Stomach (tissue), 9 donors: ENCODE measurements around the gene MASTL. TPM values are rescaled to one million over a fixed set of nuclear protein-coding genes. Genes with fewer than 3 reads are reported as not detected.

ENCODE experiments used
- DNase-seq, 2 donors: peaks; one replicate each; pipeline versions ENCODE4 v3.0.0 to v3.0.0-alpha.2; 2013 to 2019
- H3K27ac ChIP-seq, 5 donors: fragments of 200-600 bp in 4 of 5; sonication (generic) in 4 of 5; one replicate each; pipeline ENCODE4 v1.5.1; 2013 to 2019; ENCODE audit warnings: mild to moderate bottlenecking in 1 of 5, moderate library complexity in 1 of 5
- H3K27me3 ChIP-seq, 3 donors: fragments of 200-600 bp; sonication (generic); one replicate each; pipeline ENCODE4 v1.5.1; 2017 to 2019; ENCODE audit warnings: mixed run types in 1 of 3
- H3K36me3 ChIP-seq, 4 donors: fragments of 200-600 bp; sonication (generic); 1 replicate in 3 of 4; 2 replicates in 1 of 4; pipeline ENCODE4 v1.5.1; 2016 to 2019
- H3K4me1 ChIP-seq, 4 donors: fragments of 200-600 bp; sonication (generic); one replicate each; pipeline ENCODE4 v1.5.1; 2016 to 2019
- H3K4me3 ChIP-seq, 4 donors: fragments of 200-600 bp; sonication (generic) in 3 of 4; one replicate each; pipeline ENCODE4 v1.5.1; 2016 to 2019; ENCODE audit warnings: mild to moderate bottlenecking in 1 of 4
- H3K9me3 ChIP-seq, 4 donors: fragments of 200-600 bp; sonication (generic); one replicate each; pipeline ENCODE4 v1.5.1; 2016 to 2019
- EP300 ChIP-seq: sonication (generic); formaldehyde crosslinking; IDR thresholded peaks from one replicate; pipeline ENCODE4 v1.6.1; 2017; ENCODE audit warnings: antibody characterized with exemption
- POLR2A ChIP-seq, 4 donors: fragments of 450-650 bp; IDR thresholded peaks; one replicate each; pipeline ENCODE4 v1.6.1; 2016; ENCODE audit warnings: antibody characterized with exemption in 4 of 4, control low read depth in 2 of 4, mild to moderate bottlenecking in 1 of 4, moderate library complexity in 1 of 4
- POLR2AphosphoS5 ChIP-seq, 3 donors: sonication (generic); formaldehyde crosslinking; IDR thresholded peaks; one replicate each; pipeline ENCODE4 v1.6.1; 2016; ENCODE audit warnings: antibody characterized with exemption in 3 of 3
- WGBS, 5 donors: extraction: QIAGEN DNeasy Blood & Tissue Kit in 3 of 5; methylation state at CpG; one replicate each; pipeline versions ENCODE4 v1.1.5 to v1.1.7; 2013 to 2018; 5-methylcytosine and 5-hydroxymethylcytosine counted together
- intact Hi-C: fragments of 100-400 bp; cut with DNase I; formaldehyde crosslinking; loops from one replicate; pipeline ENCODE4 v1.15.1; 2023; ENCODE audit warnings: low total_unique reads
- polyA plus RNA-seq, 3 donors: library from polyadenylated mRNA; stranded (reverse); fragments of 200-250 nt; gene quantifications; one replicate each; pipeline ENCODE4 v1.2.3, GENCODE V29; 2013
- total RNA-seq, 5 donors: library from RNA; depleted of rRNA; stranded (reverse); fragments of >200 nt; gene quantifications; one replicate each; pipeline versions ENCODE4 v1.1.0 to v1.2.3, GENCODE V29; 2014 to 2016
- TF ChIP-seq, protein P1 (sequence below), 7 experiments: fragments of 450-650 bp in 4 of 7; fragments of 200-600 bp in 3 of 7; sonication (generic) in 3 of 7; IDR thresholded peaks; one replicate each; pipeline ENCODE4 v1.5.1; 2016 to 2019; ENCODE audit warnings: antibody characterized with exemption in 7 of 7, control low read depth in 2 of 7, mild to moderate bottlenecking in 1 of 7
- donor health status: healthy with polysubstance abuse.
- donor health status: Bipolar disorder and iron deficiency.
- donor health status: healthy.

Gene MASTL
- total and polyA plus RNA-seq, 8 donors = 2.9 to 16.7 (median 5.4) TPM

DNA sequence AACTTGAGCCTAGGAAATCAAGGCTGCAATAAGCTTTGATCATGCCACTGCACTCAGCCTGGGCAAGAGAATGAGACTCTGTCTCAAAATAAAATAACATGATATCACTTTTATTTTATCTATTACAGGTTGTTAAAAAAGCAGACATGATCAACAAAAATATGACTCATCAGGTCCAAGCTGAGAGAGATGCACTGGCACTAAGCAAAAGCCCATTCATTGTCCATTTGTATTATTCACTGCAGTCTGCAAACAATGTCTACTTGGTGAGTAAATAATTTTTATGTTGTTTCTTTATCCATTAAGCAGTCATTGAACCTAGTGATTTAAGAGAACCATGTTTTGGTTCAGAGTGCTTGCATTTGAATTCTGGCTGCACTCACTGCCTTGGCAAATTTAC is 3.3 kb downstream of the MASTL start:
- Histone ChIP-seq H3K36me3 (peaks cover 36 to 50% (median 47%) of the 10 kb centered on the region in 4 donors), H3K27me3 (no peaks in the 10 kb centered on the region), H3K4me3 (no peak overlapping the region), H3K27ac (no peak overlapping the region), H3K9me3 (no peaks in the 10 kb centered on the region), H3K4me1 (peaks cover 0 to 31% (median 20%) of the 10 kb centered on the region in 4 donors)
- intact Hi-C loops = no loop called here
- DNase-seq = no peak
- TF ChIP-seq POLR2AphosphoS5 (IDR thresholded peaks at IDR 0.05) (no peak), POLR2A (IDR thresholded peaks at IDR 0.05) (no peak), EP300 (no peak)
- TF ChIP-seq, protein P1, sequence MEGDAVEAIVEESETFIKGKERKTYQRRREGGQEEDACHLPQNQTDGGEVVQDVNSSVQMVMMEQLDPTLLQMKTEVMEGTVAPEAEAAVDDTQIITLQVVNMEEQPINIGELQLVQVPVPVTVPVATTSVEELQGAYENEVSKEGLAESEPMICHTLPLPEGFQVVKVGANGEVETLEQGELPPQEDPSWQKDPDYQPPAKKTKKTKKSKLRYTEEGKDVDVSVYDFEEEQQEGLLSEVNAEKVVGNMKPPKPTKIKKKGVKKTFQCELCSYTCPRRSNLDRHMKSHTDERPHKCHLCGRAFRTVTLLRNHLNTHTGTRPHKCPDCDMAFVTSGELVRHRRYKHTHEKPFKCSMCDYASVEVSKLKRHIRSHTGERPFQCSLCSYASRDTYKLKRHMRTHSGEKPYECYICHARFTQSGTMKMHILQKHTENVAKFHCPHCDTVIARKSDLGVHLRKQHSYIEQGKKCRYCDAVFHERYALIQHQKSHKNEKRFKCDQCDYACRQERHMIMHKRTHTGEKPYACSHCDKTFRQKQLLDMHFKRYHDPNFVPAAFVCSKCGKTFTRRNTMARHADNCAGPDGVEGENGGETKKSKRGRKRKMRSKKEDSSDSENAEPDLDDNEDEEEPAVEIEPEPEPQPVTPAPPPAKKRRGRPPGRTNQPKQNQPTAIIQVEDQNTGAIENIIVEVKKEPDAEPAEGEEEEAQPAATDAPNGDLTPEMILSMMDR (IDR thresholded peaks at IDR 0.05) = no peak

DNA sequence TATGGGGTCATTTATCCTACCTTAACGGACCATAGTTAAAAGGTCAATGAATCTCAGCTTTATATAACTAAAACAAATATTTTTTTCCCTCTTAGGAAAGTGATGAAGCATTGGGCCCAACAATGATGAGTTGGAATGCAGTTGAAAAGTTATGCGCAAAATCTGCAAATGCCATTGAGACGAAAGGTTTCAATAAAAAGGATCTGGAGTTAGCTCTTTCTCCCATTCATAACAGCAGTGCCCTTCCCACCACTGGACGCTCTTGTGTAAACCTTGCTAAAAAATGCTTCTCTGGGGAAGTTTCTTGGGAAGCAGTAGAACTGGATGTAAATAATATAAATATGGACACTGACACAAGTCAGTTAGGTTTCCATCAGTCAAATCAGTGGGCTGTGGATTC is 14.7 kb downstream of the MASTL start:
- DNase-seq = no peak
- intact Hi-C loops = no loop called here
- Histone ChIP-seq H3K36me3 (peaks cover 32 to 87% (median 75%) of the 10 kb centered on the region in 4 donors), H3K9me3 (no peaks in the 10 kb centered on the region), H3K27ac (no peak overlapping the region), H3K4me3 (no peak overlapping the region), H3K27me3 (no peaks in the 10 kb centered on the region), H3K4me1 (no peaks in the 10 kb centered on the region)
- TF ChIP-seq POLR2AphosphoS5 (IDR thresholded peaks at IDR 0.05) = no peak
- WGBS, 5 donors = 87 to 95% (median 91%) methylated on average over 4 of the region's 4 CpGs

DNA sequence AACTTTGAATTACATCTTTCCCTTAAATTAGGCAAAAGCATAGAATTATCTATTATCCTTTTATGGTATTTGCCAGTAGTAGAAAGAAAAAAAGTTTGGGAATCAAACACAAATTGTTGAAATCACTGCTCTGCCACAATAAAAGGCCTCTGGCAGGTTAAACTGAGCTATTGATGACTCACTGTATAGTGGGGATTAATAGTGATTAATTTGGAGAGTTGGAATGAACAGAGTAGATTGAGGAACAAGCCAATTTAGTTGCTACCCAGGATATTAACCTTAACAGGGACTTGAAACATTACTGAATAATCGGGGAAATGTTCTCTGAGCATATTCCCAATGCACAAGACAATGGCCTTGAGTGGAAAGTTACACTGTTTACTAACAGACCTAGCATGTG is 33.1 kb downstream of the MASTL start:
- no peaks in the 10 kb centered on the region for H3K9me3 ChIP-seq
- no peak for DNase-seq
- H3K4me1 ChIP-seq = no peaks in the 10 kb centered on the region
- peaks cover 3 to 46% (median 39%) of the 10 kb centered on the region in 4 donors for H3K36me3 ChIP-seq
- intact Hi-C loops = no loop called here
- H3K4me3 ChIP-seq = no peak overlapping the region
- WGBS, 5 donors = 83 to 97% (median 88%) methylated on average over 1 of the region's 1 CpG
- no peak for TF ChIP-seq EP300
- no peak for TF ChIP-seq POLR2AphosphoS5 (IDR thresholded peaks at IDR 0.05)
- TF ChIP-seq POLR2A (IDR thresholded peaks at IDR 0.05) = no peak
- TF ChIP-seq, protein P1 (IDR thresholded peaks at IDR 0.05) = no peak
- no peaks in the 10 kb centered on the region for H3K27me3 ChIP-seq
- H3K27ac ChIP-seq = no peak overlapping the region

DNA sequence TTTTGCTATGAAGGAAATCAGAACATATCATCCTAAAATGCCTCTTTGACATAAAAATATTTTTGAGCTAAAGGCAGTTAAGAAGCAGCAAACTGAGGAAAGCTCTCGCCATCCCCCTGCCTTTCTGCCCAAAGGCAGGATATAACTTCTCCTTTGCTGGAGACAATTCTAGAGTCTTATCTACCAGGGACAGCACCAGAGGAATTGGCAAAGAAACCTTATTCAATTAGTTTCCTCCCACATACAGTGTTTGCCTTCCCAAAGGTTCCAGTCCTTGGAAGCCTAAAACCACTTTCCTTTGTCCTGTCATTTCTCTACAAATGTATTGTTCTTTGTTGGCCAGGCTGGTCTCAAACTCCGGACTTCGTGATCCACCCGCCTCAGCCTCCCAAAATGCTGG is 33.7 kb downstream of the MASTL start:
- no peak overlapping the region for H3K27ac ChIP-seq
- H3K4me3 ChIP-seq = no peak overlapping the region
- H3K36me3 ChIP-seq = peaks cover 3 to 40% (median 32%) of the 10 kb centered on the region in 4 donors
- no peaks in the 10 kb centered on the region for H3K4me1 ChIP-seq
- DNase-seq = no peak
- no peaks in the 10 kb centered on the region for H3K27me3 ChIP-seq
- intact Hi-C loops = no loop called here
- TF ChIP-seq POLR2A (IDR thresholded peaks at IDR 0.05) (no peak), POLR2AphosphoS5 (IDR thresholded peaks at IDR 0.05) (no peak), EP300 (no peak)
- TF ChIP-seq, protein P1 (IDR thresholded peaks at IDR 0.05) = no peak
- H3K9me3 ChIP-seq = no peaks in the 10 kb centered on the region
- WGBS, 5 donors = 91 to 100% (median 96%) methylated on average over 4 of the region's 4 CpGs

DNA sequence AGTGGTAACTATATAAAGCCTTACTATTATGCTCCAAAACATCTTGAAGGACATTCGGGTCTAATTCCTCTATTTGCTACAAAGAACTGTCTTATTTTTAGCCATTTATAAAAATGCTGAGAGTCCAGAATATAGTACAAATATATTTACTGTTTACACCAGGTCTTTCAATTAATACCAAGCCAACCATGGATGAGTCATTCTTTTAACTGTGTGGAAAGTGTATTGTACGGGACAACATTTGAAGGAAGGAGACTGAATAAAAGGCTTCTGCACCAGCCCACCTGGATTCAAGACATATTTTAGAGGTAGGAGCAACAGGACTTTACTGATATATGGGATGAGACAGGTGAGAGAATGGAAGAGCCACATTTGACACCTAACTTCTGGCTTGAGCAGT is 35.4 kb downstream of the MASTL start:
- DNase-seq = no peak
- no peaks in the 10 kb centered on the region for H3K9me3 ChIP-seq
- H3K4me3 ChIP-seq = no peak overlapping the region
- peaks cover 0 to 34% (median 27%) of the 10 kb centered on the region in 4 donors for H3K36me3 ChIP-seq
- TF ChIP-seq POLR2A (IDR thresholded peaks at IDR 0.05) (no peak), EP300 (no peak), POLR2AphosphoS5 (IDR thresholded peaks at IDR 0.05) (no peak)
- TF ChIP-seq, protein P1 (IDR thresholded peaks at IDR 0.05) = no peak
- intact Hi-C loops = no loop called here
- H3K27ac ChIP-seq = no peak overlapping the region
- WGBS, 5 donors = 58 to 71% (median 66%) methylated on average over 2 of the region's 2 CpGs
- H3K27me3 ChIP-seq = no peaks in the 10 kb centered on the region
- no peaks in the 10 kb centered on the region for H3K4me1 ChIP-seq
